ENCODE measurements around the gene RNF152.

RNF152 gene

DNA sequence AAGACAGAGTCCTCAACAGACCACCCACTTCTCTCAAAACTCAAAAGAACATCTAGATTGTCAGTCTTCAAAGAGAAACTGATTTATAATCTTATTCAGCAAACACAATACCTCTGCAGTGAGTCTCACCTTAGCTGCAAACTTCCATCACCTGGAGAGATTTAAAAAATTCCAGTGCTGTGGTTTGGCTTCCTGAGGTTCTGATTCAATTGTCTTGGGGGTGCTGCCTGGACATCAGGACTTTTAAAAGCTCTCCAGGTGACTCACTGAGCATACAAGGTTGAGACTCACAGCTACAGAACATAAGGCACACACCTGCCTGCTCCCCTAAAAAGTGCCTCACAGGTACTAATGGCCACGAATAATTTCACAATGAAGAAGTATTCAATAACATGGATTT, 40.3 kb downstream of the RNF152 start:
- DNase-seq, result no peak

DNA sequence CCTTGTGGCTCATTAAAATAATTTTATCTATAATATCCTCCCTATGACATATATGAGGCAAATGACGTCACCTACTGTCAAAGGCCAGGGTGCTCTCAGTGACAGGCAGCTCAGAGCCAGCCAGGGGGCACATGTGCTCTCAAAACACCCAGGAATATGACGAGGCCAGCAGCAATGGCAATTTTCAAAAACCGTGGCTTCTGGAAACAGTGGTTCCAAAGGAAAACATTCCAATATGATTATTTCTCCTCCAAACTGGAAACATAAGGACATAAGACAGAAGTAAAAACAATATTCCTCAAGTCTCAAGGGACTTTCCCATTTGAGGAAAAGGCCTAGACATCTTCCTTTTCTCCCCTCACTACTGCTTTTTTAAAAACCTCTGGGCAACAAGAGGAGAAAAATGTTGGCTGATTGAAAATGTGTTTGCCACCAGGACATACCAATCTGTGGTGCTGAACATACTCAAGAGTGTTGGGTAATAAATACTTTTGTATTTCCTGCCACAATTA, 40.8 kb downstream of the RNF152 start:
- DNase-seq, result no peak

DNA sequence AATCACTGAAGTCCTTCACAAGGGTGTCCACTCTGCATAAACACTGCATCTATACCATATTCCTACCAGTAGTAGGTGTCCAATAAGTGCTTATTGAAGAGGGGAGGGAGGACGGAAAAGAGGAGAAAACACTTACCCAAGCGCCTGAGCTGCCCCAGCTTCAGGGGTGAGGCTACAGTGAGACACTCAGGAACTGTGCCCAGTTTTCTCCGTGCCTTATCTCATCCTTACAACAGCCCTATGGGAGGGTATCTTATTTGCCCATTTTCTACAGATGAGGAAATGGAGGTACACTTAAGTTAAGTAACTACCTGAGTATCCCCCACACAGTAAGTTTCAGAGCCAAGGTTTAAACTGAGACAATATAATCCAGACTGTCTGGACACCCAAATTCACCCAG, 41.5 kb downstream of the RNF152 start:
- DNase-seq, result no peak

DNA sequence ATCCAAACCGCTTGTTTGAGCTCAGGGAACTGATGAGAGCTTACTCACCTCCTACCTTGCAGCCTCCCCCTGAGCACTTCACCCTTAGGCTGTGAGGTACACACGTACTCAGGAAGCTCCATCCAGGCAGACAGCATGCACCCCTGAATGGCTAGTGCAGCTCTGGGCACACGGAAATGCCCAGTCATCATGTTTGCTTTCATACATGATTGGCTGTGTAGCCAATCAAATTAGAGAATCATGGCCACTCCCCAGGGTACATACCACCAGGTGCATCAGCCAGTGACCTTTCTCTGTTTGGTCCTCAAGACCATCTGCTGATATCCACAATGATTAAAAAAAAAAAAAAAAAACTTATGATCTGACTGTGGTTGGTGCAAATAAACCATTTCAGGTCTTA, 42.1 kb downstream of the RNF152 start:
- DNase-seq, result no peak

DNA sequence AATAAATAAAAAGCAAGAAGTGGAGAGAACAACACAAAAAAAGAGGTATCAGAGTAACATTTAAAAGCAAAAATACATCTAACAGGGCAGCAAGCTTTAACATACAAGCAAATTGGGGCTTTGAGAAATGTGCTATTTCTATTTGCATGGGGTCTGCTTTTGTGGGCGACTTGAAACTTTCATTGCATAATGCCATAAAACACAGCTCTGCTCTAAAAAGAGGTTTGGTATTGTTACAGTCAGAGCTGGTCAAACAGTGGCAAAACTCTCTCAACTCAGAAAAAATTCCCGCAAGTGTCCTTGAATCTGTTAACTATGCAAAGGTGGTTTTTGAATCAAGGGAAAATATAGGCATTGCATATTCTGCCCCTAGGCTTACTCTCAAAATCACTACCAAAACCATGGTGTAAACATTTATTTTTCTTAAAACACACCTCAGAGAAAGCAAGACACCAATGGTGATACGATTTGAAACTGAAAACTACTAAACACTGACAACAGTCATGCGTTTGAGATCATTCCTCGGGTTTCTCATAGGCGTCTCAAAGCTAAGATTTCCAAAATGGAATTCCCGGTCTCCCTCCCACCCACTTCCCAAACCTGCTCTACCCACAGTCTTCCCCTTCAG, 45.5 kb downstream of the RNF152 start:
- no peak for DNase-seq

DNA sequence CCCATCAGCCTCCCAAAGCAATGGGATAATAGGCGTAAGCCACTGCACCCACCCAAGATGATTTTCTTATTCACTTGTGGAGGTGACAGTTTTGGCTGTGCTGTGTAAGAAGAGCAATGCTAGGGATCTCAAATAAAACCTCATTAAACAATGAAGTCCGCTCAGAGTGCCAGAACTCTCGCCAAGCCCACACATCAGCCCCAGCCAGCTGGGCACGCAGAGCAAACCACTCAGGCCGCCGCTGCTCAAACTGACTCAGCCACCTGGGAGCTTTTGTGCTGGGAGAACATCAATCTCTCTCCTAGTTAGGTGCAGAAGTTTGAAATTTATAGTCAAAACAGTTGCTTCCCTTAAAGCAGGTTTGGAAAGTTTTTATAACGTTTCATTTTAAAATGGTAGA, 47.6 kb downstream of the RNF152 start:
- no peak for DNase-seq

DNA sequence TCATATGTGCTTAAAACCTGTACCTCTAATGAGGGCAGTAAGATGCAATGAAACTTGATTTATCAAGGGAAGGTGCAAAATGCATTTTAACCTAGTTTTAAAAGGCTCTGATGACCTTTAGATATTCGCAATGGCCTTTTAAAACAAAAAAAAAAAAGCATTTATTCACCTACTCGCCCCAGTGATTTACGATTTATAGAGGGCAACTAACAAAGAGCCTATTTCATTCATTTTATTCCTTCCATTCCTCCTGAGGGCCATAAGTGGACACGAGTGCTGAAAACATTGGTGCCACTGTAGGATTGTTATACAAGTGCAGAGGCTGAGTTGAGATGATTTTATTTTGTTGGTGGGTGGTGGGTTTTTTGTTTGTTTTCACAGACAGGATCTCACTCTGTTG, 48.1 kb downstream of the RNF152 start:
- no peak for DNase-seq

DNA sequence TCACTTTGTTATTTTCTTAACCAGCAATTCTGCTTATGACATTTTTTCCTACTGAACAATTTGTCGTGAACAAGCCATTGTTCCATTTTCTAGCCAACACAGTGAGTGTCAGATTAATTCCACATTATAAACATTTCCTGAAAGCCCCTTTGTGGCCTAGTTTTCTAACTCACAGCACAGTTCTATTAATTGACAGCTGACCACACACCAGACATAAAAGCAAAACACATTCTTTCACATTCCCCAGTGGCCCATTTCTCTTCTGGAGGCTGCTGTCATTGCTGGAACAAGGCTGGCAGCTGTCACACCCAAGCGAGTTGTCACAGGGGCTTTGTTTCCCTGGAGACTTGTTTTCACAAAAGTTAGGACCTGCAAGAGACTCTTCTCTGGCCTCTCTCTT, 50.7 kb downstream of the RNF152 start:
- no peak for DNase-seq

DNA sequence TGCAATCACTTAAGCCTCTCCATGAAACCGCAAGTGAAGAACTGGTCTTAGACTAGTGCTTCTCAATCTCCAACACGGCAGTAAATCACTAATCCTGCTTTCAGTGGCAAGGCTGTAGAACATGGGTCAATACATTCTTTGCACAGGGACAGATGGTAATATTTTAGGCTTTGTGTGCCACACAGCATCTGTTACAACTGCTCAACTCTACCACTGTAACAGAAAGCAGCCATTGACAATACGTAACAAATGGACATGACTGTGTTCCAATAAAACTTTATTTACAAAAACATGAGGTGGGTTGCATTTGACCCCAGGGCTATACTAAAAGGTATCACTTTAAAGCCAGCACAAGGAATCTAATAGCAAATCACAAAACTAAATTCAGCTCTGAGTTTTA, 51.1 kb downstream of the RNF152 start:
- no peak for DNase-seq

DNA sequence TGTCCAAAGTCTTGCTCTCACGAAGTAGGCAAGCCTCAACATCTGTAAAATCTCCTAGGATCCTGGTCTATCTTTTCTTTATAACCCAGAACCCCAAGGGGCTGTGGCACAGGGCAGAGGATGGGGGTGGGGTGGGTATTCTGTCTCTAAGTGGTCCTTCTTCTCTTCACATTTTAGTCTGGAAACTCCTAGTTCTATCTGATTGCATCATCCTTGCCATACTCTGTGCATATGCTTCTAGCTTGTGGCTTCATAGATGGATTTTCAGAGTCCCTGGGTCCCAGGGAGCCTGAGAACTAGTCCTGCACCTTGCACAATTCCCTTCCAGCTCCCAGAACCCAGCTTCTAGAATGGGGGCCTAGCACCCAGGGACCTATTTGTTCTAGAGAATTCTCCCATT, 52.5 kb downstream of the RNF152 start:
- DNase-seq, result no peak

DNA sequence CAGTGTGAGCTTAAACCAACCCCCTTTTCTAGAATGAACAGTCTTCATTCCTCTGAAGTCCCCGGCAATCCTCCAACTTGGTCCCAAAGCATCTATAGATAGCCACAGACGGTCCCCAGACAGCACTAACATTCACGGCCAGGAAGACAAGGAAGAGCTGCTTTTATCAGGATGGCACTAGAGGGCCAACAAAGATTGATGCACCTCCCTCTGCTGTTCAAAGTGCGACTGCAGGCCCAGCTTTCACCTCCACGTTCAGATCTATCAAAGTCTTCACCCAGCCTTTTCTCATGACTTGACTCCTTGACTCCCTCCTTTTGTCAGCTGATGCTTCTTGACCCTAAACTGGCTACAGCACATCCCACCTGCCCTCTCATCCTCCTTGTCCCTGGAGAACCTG, 54.3 kb downstream of the RNF152 start:
- DNase-seq, result no peak

DNA sequence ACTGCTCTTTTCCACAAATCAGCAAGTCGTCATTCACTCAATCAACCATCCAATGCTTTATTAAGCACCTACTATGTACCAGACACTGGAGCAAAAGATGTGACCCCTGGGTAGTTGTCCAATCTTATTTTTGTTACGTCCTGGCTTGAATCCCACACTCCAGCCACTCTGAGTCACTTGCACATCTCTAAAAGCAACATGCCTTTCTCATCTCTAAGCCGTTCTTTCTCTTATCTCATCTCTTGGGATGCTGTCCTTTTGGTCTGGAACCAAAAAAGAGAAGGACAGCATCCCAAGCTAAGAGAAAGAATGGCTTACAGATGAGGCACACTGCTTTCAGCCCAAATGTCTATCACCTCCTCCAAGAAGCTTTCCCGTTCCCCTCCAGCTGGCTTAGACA, 58.8 kb downstream of the RNF152 start:
- no peak for DNase-seq

DNA sequence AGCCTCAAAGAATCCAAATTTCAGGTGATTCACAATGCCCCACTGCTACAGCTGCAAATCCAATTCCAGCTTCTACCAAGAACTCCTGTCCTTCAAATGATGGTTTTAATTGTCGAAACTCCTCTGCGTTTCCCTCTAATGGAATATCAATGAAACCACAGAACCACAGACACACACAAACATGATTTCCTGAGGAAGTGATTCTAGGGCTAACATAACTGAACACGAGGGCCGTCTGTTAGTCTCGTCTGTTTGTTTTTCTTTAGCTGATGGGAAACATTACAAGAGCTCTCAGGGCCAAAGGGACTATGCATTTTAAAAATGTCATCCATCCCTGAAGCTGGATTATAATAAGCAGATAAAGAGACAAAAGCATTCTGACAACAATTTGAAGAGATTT, 59.4 kb downstream of the RNF152 start:
- DNase-seq, result no peak

DNA sequence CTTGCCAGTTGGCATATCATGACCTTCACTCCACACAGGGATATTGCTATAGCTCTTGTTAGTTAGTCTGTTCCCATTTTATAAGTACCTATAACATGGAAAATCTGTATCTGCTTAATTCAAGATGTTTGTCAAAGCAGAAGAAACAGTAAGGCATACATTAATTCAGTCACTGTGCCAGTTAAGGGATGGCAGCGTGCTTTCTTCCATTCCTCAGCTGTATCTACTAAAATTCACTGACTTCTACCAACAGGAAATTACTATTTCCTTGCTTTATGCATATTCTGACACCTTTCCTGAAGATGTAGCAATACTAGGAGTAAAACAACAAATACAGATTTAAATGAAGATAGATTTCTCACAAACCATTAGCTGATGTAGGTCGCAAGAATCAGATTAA, 59.9 kb downstream of the RNF152 start:
- DNase-seq, result no peak

DNA sequence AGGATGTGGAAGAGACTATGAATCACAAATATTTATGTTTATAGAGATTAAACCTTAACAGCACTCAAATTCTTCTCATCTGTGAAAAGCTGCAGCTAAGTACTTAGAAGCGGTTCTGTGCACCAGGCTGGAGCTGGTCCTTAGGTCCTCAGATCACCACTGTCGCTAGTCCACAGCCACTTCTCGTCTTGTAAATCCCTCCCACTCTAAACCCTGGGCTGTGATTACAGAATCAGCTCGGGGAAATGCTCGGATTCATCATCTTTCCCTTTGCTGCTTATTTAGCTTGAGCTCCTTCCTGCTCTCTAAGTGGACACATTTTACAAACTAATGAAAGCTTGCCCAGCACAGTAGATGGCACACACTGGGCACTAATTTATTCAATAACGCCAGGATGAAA, 61.7 kb downstream of the RNF152 start:
- DNase-seq, result no peak

DNA sequence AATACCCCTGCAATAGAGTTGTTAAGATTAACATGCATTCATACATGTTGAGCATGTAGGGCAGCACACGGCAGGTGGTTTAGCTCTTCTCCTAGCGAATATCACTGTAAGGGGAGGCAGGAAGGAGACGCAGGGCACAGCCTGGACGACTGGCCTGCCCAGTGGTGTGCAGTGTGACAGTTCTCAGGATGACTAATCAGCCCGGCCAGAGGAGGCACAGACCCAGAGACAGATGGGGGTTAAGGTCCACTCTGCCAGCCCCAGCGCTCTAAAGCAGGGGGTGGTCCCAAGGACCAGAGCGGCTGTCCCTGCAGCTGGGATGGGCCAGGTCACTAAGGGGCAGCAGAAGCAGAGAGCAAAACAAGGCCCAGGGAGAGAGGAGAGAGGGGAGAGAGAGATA, 63.7 kb downstream of the RNF152 start:
- no peak for DNase-seq

DNA sequence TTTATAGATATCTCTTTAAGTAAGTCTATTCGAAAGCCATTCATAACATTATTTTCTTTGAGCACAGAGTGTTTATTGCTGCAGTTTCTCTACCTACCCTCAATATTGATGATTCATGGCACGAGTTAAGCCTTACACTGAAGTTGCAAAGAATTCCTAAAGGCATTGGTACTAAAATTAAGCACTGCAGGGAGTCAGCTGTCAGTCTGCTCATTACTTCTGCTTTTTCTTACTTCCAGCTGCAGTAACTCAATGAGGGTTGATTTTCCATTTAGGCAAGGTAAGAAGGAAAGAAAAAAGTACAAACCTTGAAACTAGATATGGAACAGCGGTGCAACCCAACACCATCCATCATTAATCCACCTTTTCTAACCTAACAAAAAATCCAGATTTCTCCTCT, 65.2 kb downstream of the RNF152 start:
- no peak for DNase-seq

DNA sequence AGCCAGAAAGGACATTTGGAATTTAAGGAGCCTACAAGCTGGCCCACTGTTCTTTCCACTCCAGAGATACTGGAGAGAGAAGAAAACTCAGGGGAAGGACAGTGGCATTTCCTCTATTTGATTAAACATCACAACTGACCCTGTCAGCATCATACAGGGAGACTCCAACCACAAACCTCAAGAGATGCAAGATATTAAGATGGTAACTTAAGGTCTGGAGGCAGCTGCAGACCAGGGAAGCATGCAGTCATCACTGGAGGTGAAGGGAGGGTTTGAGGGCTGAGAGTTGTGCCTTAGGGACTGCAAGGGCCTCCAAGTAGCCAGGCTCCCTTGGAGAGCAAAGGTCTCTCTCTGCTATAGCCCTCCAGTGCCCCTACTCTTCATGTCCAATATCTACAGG, 67.4 kb downstream of the RNF152 start:
- DNase-seq, result no peak

DNA sequence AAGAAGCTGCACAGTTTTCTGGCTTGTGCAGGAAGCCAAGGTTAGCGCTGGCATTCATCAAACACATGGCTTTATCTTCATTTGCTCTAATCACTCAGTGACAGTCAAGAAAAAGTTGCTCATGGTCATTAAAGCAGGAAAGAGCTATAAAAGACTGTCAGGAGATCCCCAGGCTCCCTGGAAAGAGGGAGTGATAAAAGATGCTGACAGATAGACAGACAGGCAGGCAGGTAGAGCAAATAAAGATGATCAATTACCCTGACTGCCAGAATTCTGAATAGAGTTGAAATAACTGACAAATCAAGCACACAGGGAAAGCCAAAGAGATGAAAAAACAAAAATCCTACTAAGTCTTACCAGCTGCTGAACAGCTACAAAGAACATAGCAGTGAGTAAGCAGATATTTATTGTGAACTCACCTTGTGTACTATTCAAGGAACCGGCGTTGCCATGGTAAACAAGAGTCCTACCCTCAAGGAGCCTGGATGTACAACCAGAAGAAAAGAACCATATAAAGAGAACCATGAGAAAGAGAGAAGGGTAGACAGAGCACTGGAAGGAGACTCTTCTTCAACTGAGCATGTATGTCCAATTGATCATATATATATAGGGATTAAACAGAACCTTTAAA, 68.0 kb downstream of the RNF152 start:
- DNase-seq, result no peak

DNA sequence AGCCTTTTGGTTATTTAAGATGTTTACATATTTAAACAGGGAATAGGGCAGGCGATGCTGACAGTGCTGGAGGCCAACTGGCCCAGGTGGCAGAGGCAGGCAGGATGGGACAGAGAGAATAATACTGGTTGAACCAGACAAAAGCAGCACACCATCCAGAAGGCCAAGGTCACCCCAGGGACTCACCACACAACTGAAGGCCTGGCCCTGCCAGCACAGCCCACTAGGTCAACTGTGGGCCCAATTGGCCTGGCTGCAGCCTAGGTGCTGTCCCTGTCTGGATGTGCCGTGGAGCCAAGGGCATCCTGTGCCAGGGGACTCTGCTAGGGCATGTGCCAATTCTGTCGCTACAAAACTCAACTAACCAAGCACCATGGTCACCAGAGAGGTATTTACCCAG, 69.2 kb downstream of the RNF152 start:
- no peak for DNase-seq

DNA sequence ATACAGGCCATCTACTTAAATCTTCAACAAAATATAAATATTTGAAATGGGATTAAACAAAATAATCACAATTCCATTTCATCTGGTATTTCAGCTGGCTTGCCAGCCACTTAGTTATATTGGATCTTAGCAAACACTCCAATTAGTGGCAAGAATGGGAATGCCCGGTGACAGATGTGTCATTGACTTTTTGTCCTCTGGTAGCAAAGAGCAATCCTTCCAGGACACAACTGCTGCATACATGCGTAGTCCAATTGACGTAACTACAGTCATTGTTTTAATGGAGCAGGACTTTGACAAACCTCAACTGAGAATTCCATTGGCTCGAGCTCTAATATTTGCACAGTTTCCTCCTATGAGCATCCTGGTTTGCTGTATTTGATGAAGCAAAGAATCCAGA, 69.9 kb downstream of the RNF152 start:
- no peak for DNase-seq

DNA sequence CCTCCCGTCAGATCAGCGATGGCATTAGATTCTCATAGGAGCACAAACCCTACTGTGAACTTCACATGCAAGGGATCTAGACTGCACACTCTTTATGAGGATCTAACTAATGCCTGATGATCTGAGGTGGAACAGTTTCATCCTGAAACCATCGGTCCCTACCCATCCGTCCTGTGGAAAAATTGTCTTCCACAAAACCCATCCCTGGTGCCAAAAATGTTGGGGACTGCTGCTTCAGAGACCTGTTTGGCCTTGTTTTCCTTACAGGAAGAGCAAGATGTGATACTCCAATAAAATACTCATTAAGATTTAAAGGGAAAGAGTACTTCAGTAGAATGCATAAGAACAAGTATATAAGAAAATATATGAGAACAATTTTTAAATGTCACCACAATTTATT, 71.1 kb downstream of the RNF152 start:
- no peak for DNase-seq

DNA sequence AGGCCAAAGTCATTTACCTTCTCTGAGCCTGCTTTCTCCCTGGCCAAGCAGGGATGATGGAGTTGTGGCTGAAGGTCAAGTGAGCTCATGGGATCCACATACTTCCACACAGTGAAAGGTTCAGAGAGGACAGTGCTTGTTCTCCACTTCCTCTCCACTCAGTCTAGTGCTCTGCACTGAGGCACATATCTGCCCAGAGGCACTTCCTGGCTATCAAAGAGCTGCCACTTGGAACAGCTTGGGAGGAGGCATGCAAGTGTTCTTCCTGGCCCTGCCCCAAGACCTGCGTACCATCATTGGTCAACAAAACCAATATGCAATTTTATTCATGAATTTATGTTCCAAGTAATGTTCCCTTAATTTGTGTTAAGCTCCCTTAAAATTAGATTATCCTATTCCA, 71.9 kb downstream of the RNF152 start:
- no peak for DNase-seq

DNA sequence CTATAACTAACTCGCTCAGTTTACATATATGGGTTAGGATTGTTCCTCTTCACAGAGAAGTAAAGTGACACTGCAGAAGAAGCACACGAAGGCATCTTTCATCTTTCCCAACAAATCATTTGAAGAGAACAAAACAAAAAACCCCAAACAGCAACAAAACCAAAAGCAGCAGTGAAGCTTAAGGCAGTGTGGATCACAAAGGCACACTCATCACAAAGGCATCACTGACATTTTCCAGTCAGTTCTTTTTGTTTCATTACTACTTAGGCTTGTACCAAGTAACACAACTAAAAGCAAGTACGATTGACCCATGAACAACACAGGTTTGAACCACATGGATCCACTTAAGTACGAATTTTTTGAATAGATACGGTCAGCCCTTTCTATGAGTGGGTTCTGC, 75.7 kb downstream of the RNF152 start:
- DNase-seq, result no peak

DNA sequence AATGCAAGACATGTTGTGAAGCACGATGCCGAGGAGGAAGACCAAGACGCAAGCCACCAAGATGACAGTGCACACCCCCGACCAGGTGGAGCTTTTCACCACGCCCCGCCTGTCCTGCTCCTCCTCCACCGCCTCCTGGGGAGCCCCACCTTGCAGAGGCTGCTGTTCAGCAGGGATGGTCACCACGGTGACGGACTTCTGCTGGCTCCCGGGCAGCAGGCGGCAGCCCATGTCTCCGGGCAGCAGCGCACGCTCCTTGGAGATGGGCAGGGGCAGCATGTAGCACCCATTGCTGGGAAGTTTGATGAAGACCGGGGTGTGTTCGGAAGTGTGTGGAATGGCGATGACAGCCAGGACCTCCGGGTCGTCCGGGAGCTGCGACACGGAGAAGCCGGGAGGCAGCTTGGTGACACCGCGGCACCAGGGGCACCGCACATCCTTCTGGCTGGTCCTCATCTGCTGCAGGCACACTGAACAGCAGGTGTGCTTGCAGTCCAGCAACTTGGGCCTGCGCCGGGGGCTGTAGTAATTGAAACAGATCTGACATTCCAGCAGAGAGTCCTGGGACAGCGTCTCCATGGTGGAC, 76.8 kb downstream of the RNF152 start:
- no peak for DNase-seq

Measured in T1000 (cell line).